Articular chondrocyte of knee joint (primary cell): ENCODE measurements around the gene ACSS1. TPM values are rescaled to one million over a fixed set of nuclear protein-coding genes. Genes with fewer than 3 reads are reported as not detected.

ENCODE experiments used
- small RNA-seq: library from RNA; depleted of rRNA; stranded (forward); fragments of <200 nt; gene quantifications from one replicate; pipeline ENCODE3, GENCODE V24; 2012
- total RNA-seq: library from RNA; depleted of rRNA; stranded (reverse); fragments of >200 nt; gene quantifications from 2 replicates; pipeline ENCODE4 v1.2.3, GENCODE V29; 2012

The ACSS1 gene
- 4.5 and 8.2 TPM in 2 replicates for total RNA-seq

DNA sequence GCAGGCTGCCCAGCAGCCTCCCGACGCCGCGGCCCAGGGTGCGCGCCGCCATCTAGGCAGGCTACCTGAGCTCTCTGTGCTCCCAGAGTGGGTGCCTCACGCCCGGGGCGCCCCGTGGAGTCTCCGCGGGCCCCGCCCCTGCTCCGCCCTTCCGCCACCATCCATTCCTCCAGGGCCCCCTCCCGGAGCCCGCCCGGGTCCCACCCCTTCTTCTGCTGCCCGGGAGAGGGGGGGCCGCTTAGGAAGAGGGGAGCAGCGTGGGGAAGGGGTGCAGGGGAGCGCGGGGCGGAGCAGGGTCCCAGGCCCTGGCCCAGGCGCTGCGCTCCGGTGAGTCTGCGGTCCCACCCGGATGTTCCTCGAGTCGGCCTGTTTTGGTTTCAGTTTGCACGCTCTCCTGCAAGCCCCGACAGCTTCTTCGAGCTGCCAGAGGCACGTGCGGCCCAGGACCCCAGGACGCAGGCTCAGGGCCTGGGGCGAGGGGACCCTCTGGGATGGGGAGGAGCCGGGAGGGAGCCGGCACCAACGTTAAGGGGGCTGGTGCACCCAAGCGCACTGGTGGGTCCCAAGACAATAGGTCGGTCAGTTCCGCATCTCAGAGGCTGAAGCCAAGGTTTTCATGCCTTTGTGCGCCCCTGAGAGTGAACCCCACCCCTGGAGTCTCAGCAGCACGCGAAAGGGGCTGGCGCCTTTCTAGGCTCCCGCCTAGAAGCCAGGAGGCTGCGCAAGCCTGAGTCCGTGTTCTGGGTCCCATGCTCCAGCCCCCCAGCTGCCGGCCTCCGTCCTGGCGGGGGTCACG, at the start of gene ACSS1:
TSS of gene ACSS1 (minus strand) at position 89 of the 796 bp plus-strand sequence. CDS start at position 52, 37 bp downstream.

DNA sequence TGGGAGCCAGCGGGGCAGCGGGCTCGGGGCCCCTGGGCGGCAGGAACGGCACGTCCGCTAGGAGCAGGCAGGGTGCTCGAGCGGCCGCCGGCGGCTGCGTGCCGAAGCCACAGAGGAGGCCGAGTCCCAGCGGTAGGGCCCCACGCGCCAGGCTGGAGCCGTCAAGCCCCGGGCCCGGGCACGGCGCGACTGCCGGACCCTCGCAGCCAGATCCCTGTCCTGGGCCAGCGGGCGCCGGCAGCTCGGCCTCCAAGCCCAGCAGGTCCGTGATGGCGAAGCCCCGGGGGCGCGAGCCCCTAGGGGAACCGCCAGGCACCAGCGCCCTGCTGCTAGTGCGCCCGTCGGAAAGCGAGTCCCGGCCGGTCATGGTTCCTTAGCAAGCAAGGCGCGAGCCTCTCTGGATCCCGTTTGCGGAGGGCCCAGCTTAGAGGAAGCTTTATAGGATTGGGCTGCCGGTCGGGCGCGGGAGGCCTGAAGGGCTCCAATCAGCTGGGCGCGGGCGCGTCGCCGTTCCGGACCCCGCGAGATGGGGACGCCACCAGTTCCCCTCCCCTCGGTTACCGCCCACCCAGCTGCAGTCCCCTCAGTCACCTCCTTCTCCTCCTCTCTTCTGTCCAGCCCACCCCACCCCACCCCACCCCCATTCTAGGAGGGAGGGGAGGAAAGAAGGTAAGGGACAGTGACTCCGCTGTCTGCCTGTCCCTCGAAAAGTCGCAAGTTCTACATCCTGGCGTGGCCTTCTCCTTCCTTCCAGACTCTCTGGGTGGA, 24.0 kb upstream of the ACSS1 start, which contains the start of gene VSX1:
TSS of gene VSX1 (minus strand) at position 412 of the 768 bp plus-strand sequence. CDS start at position 367, 45 bp downstream.

DNA sequence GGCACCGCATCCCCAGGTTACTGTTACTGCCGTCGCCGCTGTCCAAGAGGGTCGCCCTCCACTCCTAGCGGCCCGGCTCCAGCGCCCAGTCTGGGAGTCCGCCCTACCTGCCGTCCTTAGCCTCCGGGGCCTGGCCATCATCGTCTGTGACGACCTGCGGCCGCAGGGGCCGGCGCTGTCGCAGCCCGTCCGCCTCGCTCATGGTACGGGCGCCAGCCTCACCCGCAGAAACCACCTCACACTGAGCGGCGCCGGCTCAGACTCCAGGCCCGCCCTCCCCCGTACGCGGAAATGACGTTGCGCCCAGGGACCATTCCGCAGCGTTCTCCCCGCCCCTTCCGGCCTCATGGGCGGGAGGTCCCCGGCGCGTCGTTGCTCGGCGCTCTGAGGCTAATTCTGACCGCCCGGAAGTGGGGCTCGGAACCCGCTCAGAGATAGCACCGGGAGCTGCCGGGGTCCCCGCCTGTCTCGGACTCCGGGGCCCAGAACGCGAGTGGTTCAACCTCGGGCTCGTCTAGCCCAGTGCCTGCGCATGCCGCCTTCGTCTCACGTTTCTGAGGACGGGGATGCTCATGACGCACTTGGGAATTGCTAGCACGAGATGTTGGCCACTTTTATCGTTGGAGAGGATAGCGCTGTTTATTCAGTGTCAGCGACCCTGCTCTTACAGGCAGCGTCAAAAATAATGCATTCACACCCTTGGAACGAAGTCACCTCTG, 65.3 kb downstream of the ACSS1 start, which contains the start of gene APMAP:
TSS of gene APMAP (minus strand) at position 265 of the 719 bp plus-strand sequence. CDS start at position 202, 63 bp downstream.

Small RNA genes lying within 50 kb of the gene (small RNA-seq; reads per million reads assigned to genes)
- gene RNU6-1257P: not detected

Other genes starting within 250 kb of the ACSS1 start
- not detected in 2 replicates for gene CST7, start 108.9 kb downstream of the ACSS1 start, total RNA-seq
- gene APMAP, start 65.4 kb downstream of the ACSS1 start, total RNA-seq: 70.2 and 73.7 TPM in 2 replicates
- gene VSX1, start 24.0 kb upstream of the ACSS1 start, total RNA-seq: not detected in 2 replicates
- gene ENTPD6, start 137.6 kb upstream of the ACSS1 start, total RNA-seq: 39.2 and 48.5 TPM in 2 replicates
- gene PYGB, start 189.9 kb upstream of the ACSS1 start, total RNA-seq: 124 and 192 TPM in 2 replicates